GM12878 (cell line): ENCODE data around the gene NFATC3.
"Not testable (repeated sequence)": the region's sequence is repeated elsewhere in the genome, so short reads cannot be mapped to it uniquely, and the experiment has no call there.

ENCODE experiments used
- EZH2 ChIP-seq: IDR thresholded peaks from 2 replicates; pipeline ENCODE4 v1.6.1; 2012; ENCODE audit warnings: low read depth, mild to moderate bottlenecking, control low read depth, inconsistent platforms, low read length, borderline replicate concordance; ENCODE audit not compliant: control insufficient read depth
- RBBP5 ChIP-seq: fragments of 200-600 bp; sonication (generic); conservative IDR thresholded peaks from 2 replicates; pipeline ENCODE4 v1.6.1; 2016
- TF ChIP-seq, protein P1 (sequence below), 3 experiments: IDR thresholded peaks in 2 of 3; conservative IDR thresholded peaks in 1 of 3; 2 replicates each; pipeline ENCODE4 v1.5.1; 2011; ENCODE audit warnings: low read depth in 3 of 3, low read length in 3 of 3, mild to moderate bottlenecking in 3 of 3, control low read depth in 2 of 3, moderate library complexity in 2 of 3, inconsistent platforms in 1 of 3, mixed read lengths in 1 of 3; ENCODE audit not compliant: control insufficient read depth in 2 of 3, insufficient read depth in 1 of 3; ENCODE audit errors: extremely low read depth in 1 of 3

DNA sequence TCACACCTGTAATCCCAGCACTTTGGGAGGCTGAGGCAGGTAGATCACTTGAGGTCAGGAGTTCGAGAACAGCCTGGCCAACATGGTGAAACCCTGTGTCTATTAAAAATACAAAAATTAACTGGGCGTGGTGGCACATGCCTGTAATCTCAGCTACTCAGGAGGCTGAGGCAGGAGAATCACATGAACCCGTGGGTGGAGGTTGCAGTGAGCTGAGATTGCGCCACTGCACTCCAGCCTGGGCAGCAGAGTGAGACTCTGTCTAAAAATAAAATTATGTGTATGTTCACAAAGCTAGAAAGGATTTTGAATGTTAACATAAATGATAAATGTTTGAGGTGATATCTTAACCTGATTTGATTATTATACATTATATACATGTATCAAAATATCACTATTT is 47.8 kb downstream of the NFATC3 start:
- TF ChIP-seq, protein P1, sequence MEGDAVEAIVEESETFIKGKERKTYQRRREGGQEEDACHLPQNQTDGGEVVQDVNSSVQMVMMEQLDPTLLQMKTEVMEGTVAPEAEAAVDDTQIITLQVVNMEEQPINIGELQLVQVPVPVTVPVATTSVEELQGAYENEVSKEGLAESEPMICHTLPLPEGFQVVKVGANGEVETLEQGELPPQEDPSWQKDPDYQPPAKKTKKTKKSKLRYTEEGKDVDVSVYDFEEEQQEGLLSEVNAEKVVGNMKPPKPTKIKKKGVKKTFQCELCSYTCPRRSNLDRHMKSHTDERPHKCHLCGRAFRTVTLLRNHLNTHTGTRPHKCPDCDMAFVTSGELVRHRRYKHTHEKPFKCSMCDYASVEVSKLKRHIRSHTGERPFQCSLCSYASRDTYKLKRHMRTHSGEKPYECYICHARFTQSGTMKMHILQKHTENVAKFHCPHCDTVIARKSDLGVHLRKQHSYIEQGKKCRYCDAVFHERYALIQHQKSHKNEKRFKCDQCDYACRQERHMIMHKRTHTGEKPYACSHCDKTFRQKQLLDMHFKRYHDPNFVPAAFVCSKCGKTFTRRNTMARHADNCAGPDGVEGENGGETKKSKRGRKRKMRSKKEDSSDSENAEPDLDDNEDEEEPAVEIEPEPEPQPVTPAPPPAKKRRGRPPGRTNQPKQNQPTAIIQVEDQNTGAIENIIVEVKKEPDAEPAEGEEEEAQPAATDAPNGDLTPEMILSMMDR (IDR thresholded peaks at IDR 0.05 in 2 of 3, conservative IDR thresholded peaks at IDR 0.05 in 1 of 3; ENCODE audit: control insufficient read depth in 2 of 3, extremely low read depth in 1 of 3, insufficient read depth in 1 of 3, low read depth in 3 of 3, low read length in 3 of 3) = not testable (repeated sequence)
- not testable (repeated sequence) for TF ChIP-seq EZH2, RBBP5
